ENCODE data around the gene MACROD2.

MACROD2 gene

GRCh38 chr20:15440049-15440820 lies 1444.9 kb downstream of the MACROD2 start:
- no peak for DNase-seq (ENCODE audit: low read depth in 2 of 2)

- no peak for DNase-seq (ENCODE audit: low read depth in 2 of 2)
These were observed 1449.9 kb downstream of the MACROD2 start for GRCh38 chr20:15445056-15445840.

GRCh38 chr20:15446373-15446772 lies 1451.1 kb downstream of the MACROD2 start:
- no peak for DNase-seq (ENCODE audit: low read depth in 2 of 2)

GRCh38 chr20:15447549-15447948 lies 1452.2 kb downstream of the MACROD2 start:
- no peak for DNase-seq (ENCODE audit: low read depth in 2 of 2)

- DNase-seq (ENCODE audit: low read depth in 2 of 2), result no peak
These were observed 1453.7 kb downstream of the MACROD2 start for GRCh38 chr20:15449061-15449460.

- no peak for DNase-seq (ENCODE audit: low read depth in 2 of 2)
These were observed 1455.9 kb downstream of the MACROD2 start for GRCh38 chr20:15451241-15451640.

GRCh38 chr20:15455279-15455678 lies 1460.0 kb downstream of the MACROD2 start:
- DNase-seq (ENCODE audit: low read depth in 2 of 2), result no peak

- no peak for DNase-seq (ENCODE audit: low read depth in 2 of 2)
These were observed 1466.6 kb downstream of the MACROD2 start for GRCh38 chr20:15461938-15462337.

GRCh38 chr20:15475483-15475882 lies 1480.2 kb downstream of the MACROD2 start:
- DNase-seq (ENCODE audit: low read depth in 2 of 2), result no peak

GRCh38 chr20:15476186-15476585 lies 1480.9 kb downstream of the MACROD2 start:
- no peak for DNase-seq (ENCODE audit: low read depth in 2 of 2)

- DNase-seq (ENCODE audit: low read depth in 2 of 2), result no peak
These were observed 1481.5 kb downstream of the MACROD2 start for GRCh38 chr20:15476781-15477180.

GRCh38 chr20:15482525-15482924 lies 1487.2 kb downstream of the MACROD2 start:
- no peak for DNase-seq (ENCODE audit: low read depth in 2 of 2)

- DNase-seq (ENCODE audit: low read depth in 2 of 2), result no peak
These were observed 1490.2 kb downstream of the MACROD2 start for GRCh38 chr20:15485519-15485918.

- DNase-seq (ENCODE audit: low read depth in 2 of 2), result no peak
These were observed 1491.7 kb downstream of the MACROD2 start for GRCh38 chr20:15487030-15487429.

GRCh38 chr20:15487682-15488081 lies 1492.4 kb downstream of the MACROD2 start:
- DNase-seq (ENCODE audit: low read depth in 2 of 2), result no peak

GRCh38 chr20:15491575-15491974 lies 1496.3 kb downstream of the MACROD2 start:
- DNase-seq (ENCODE audit: low read depth in 2 of 2), result no peak

GRCh38 chr20:15494851-15495250 lies 1499.5 kb downstream of the MACROD2 start:
- no peak for DNase-seq (ENCODE audit: low read depth in 2 of 2)

GRCh38 chr20:15496501-15497039 lies 1501.3 kb downstream of the MACROD2 start:
- no peak for DNase-seq (ENCODE audit: low read depth in 2 of 2)

GRCh38 chr20:15498926-15499325 lies 1503.6 kb downstream of the MACROD2 start:
- DNase-seq (ENCODE audit: low read depth in 2 of 2), result no peak

- no peak for DNase-seq (ENCODE audit: low read depth in 2 of 2)
These were observed 1511.0 kb downstream of the MACROD2 start for GRCh38 chr20:15506311-15506710.

- no peak for DNase-seq (ENCODE audit: low read depth in 2 of 2)
These were observed 1511.8 kb downstream of the MACROD2 start for GRCh38 chr20:15507151-15507550.

- DNase-seq (ENCODE audit: low read depth in 2 of 2), result no peak
These were observed 1516.2 kb downstream of the MACROD2 start for GRCh38 chr20:15511551-15511950.

- DNase-seq (ENCODE audit: low read depth in 2 of 2), result no peak
These were observed 1517.6 kb downstream of the MACROD2 start for GRCh38 chr20:15512916-15513315.

Data from stimulated activated CD8-positive, alpha-beta memory T cell treated with anti-CD3 and anti-CD28 coated beads, Interleukin-15, amount 100 ng/mL, for 48 hours (primary cell).